ENCODE data around the gene WNK1.

WNK1 gene

DNA sequence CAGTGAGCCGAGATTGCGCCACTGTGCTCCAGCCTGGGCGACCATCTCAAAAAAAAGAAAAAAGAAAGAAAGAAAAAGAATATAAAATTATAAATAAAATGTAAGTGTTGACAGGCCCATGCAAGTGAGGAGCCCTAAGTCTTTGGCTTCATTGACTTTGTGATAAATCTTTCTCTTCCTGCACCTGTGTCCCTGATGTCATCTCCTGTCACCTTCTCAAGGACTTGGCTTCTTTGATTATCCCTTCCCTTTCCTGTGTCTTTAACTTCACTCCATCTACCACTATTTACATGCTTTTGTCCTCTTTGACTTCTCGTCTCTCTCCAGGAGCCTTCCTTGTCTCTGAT lies 33.6 kb upstream of the WNK1 start:
- TF ChIP-seq, protein P1, sequence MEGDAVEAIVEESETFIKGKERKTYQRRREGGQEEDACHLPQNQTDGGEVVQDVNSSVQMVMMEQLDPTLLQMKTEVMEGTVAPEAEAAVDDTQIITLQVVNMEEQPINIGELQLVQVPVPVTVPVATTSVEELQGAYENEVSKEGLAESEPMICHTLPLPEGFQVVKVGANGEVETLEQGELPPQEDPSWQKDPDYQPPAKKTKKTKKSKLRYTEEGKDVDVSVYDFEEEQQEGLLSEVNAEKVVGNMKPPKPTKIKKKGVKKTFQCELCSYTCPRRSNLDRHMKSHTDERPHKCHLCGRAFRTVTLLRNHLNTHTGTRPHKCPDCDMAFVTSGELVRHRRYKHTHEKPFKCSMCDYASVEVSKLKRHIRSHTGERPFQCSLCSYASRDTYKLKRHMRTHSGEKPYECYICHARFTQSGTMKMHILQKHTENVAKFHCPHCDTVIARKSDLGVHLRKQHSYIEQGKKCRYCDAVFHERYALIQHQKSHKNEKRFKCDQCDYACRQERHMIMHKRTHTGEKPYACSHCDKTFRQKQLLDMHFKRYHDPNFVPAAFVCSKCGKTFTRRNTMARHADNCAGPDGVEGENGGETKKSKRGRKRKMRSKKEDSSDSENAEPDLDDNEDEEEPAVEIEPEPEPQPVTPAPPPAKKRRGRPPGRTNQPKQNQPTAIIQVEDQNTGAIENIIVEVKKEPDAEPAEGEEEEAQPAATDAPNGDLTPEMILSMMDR (IDR thresholded peaks at IDR 0.05; ENCODE audit: low read length, missing control alignments) = no peak
- DNase-seq (ENCODE audit: low read depth) = no peak
- no peak overlapping the region for H3K4me3 ChIP-seq (replicated peaks; ENCODE audit: low read depth, low read length)

DNA sequence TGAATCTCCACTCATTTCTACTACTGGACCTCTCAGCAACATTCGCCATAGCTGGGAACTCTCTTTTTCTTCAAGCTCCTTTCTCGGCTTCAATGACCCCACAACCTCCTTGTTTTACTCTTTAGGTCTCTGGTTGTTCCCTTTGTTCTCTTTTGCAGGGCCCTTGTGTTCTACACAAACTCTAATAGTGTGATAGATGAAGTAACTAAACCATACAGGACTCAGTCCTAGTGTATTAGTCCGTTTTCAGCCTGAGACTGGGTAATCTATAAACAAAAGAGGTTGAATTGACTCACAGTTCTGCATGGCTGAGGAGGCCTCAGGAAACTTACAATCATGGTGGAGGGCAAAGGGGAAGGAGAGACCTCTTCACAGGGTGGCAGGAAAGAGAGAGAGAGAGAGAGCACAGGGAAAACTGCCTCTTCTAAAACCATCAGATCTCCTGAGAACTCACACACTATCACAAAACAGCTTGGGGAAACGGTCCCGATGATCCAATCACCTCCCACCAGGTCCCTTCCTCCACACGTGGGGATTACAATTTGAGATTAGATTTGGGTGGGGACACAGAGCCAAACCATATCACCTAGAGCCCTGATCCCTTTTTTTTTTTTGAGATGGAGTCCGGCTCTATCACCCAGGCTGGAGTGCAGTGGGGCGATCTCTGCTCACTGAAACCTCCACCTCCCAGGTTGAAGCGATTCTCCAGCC lies 32.0 kb upstream of the WNK1 start:
- H3K4me3 ChIP-seq (replicated peaks; ENCODE audit: low read depth, low read length) = no peak overlapping the region
- DNase-seq (ENCODE audit: low read depth) = no peak
- TF ChIP-seq, protein P1 (IDR thresholded peaks at IDR 0.05; ENCODE audit: low read length, missing control alignments) = no peak

DNA sequence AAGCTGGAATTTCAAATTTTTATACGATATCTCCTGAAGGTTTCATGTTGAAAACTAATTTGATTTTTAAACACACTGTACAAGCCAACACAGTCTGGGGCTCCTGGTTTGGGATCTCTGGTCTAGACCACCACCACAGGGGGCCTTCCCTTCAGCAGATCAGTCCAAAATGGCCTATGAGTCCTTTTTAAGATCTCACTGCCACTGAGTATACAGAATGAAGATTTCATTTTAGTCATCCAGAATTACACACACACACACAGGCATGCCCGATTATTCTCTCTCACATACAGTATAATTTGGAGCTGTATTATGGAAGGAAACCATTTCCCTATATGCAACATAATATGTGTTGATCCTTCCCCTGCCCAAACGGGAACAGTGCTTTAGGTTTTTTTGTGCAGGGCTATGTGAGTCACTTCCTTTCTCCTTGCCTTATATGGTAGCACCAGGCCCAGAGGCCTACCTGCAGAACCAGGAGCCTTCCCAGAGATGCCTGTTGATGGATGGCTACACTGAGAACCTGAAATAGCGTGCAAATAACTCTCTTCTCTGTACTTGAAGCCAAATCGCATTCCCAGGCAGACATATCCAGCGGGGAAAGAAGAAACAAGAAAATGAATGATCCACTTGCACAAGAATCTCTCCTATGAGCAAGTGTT lies 28.1 kb upstream of the WNK1 start:
- H3K4me3 ChIP-seq (replicated peaks; ENCODE audit: low read depth, low read length) = no peak overlapping the region
- TF ChIP-seq, protein P1 (IDR thresholded peaks at IDR 0.05; ENCODE audit: low read length, missing control alignments) = no peak
- no peak for DNase-seq (ENCODE audit: low read depth)

DNA sequence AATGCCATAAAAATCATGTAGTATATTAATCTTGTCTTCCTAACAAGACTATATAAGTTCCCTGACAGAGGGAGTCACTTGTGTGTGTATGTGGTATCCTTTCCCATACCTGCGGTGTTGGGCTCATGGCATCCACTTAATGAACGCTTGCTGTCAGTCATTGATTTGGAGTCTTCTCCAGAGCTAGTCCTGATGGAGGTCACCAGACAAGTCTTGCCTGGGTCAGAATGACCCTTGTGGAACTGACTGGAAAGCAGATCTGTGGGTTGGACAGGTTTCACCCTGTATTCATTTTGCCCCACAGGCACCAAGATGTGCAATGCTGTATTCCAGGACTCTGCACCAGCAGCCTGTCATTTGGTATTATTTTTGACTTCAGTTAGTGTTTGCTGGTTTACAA lies 27.3 kb upstream of the WNK1 start:
- no peak overlapping the region for H3K4me3 ChIP-seq (replicated peaks; ENCODE audit: low read depth, low read length)
- TF ChIP-seq, protein P1 (IDR thresholded peaks at IDR 0.05; ENCODE audit: low read length, missing control alignments) = no peak
- no peak for DNase-seq (ENCODE audit: low read depth)

DNA sequence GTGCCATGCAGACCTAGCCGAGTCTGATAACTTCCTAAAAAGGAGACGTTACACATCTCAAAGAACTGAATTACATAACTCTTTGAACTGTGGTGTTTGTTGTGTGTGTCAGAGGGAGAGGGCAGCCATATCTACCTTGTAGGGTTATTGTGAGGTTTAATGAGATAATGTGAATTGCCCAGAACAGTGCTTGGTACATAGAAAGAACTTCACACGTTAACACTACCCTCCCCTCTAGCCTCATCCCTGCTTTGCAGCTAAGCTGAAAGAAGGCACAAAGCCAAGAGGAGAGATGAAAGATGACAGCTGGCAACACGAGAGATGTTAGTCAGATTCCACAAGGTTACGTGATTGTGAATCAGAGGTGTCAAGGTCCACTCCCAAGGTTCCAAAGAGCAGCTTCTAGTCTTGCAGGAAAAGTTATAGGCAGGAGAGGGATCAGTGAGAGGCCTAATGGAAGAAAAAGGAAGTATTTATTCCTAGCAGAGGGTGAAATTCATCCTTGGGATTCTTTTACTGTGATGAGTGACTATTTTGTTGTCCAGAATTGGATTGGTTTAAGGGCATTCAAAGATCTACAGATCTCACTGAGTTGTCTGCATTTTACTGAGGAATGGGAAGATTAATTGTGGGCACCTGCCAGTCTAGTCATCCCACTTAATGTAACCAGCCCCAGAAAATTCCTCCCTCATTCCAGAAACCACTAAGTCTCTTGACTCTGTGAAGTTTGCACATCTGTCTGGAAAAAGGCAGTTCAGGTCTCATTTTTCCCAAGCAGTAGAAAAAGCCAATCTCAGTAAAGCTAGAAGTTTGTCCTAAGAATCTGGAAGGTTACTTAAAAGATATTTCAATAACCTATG lies 25.9 kb upstream of the WNK1 start:
- TF ChIP-seq, protein P1 (IDR thresholded peaks at IDR 0.05; ENCODE audit: low read length, missing control alignments) = no peak
- no peak for DNase-seq (ENCODE audit: low read depth)
- H3K4me3 ChIP-seq (replicated peaks; ENCODE audit: low read depth, low read length) = no peak overlapping the region

DNA sequence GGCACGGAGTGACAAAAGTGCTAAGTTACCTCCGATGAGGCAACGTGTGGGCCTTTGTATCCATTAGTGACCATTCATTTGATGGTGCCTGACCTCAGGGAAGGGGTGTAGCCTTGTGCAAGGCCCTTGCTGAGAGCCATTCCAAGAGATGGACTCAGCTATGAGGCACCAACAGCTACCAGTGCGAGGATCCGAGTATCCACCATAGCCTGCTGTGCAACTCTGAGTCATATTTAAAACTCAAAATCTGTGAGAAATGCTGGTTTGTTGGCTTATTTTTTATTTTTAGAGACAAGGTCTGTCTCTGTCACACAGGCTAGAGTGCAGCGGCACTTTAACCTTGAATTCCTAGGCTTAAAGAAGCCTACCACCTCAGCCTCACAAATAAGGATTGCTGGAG lies 25.1 kb upstream of the WNK1 start:
- TF ChIP-seq, protein P1 (IDR thresholded peaks at IDR 0.05; ENCODE audit: low read length, missing control alignments) = no peak
- no peak for DNase-seq (ENCODE audit: low read depth)
- H3K4me3 ChIP-seq (replicated peaks; ENCODE audit: low read depth, low read length) = no peak overlapping the region
